Activated naive CD4-positive, alpha-beta T cell treated with anti-CD3 and anti-CD28 coated beads for 36 hours (primary cell): ENCODE results near the gene ZCCHC7. TPM values are rescaled to one million over a fixed set of nuclear protein-coding genes. Genes with fewer than 3 reads are reported as not detected.
"Not testable (repeated sequence)": the region's sequence is repeated elsewhere in the genome, so short reads cannot be mapped to it uniquely, and the experiment has no call there.

Source experiments
- CTCF ChIA-PET: fragments of 350-600 bp; sonication (Branson Sonifier 250); formaldehyde crosslinking; loops from one replicate; lab custom pipeline; 2021; ENCODE audit warnings: antibody characterized with exemption; lab: Charles Lee
- DNase-seq: peaks from one replicate; pipeline ENCODE4 v3.0.0-alpha.2; 2020
- H3K27ac Mint-ChIP-seq: one replicate; pipeline ENCODE4 v1.8.0; 2021; ENCODE audit warnings: mild to moderate bottlenecking, mixed read lengths
- H3K27me3 Mint-ChIP-seq: one replicate; pipeline ENCODE4 v1.8.0; 2021; ENCODE audit warnings: low read depth, mixed read lengths
- H3K36me3 Mint-ChIP-seq: one replicate; pipeline ENCODE4 v1.8.0; 2021; ENCODE audit warnings: low read depth, mixed read lengths
- H3K4me1 Mint-ChIP-seq: one replicate; pipeline ENCODE4 v1.8.0; 2021; ENCODE audit warnings: low read depth, mixed read lengths
- H3K4me3 Mint-ChIP-seq: one replicate; pipeline ENCODE4 v1.8.0; 2021; ENCODE audit warnings: mild to moderate bottlenecking, moderate library complexity, mixed read lengths
- H3K9me3 Mint-ChIP-seq: one replicate; pipeline ENCODE4 v1.8.0; 2021; ENCODE audit warnings: mixed read lengths
- intact Hi-C: fragments of 100-400 bp; cut with micrococcal nuclease; formaldehyde crosslinking; loops from one replicate; pipeline ENCODE4 v1.15.1; 2023
- total RNA-seq, 2 experiments: library from RNA; stranded (reverse); gene quantifications; one replicate each; pipeline ENCODE4 v1.2.3, GENCODE V29; 2021

ZCCHC7 gene
- total RNA-seq, 2 experiments from 2014 or later: 28.8 to 29.1 TPM

- Mint-ChIP-seq H3K27ac (no peak overlapping the region), H3K9me3 (peaks cover 11% of the 10 kb centered on the region), H3K27me3 (no peaks in the 10 kb centered on the region), H3K36me3 (peaks cover 43% of the 10 kb centered on the region), H3K4me3 (no peak overlapping the region), H3K4me1 (peaks cover 56% of the 10 kb centered on the region)
- DNase-seq: no peak
- intact Hi-C loops: loop anchor here (5.0 kb wide), 1 partner anchor 651 kb away; no protein-coding TSS in a partner anchor
- CTCF ChIA-PET: interaction anchor here (0.9 to 1.1 kb wide), 2 partner anchors 8 to 43 kb away, joined by 3 read pairs; no protein-coding TSS in a partner anchor
Measured at GRCh38 chr9:37201581-37201980, 81.2 kb downstream of the ZCCHC7 start.

- no peak overlapping the region for H3K4me3 Mint-ChIP-seq
- intact Hi-C loops: loop anchor here (5.0 kb wide), 1 partner anchor 650 kb away; no protein-coding TSS in a partner anchor
- CTCF ChIA-PET: interaction anchor here (0.9 to 1.1 kb wide), 2 partner anchors 9 to 42 kb away, joined by 3 read pairs; no protein-coding TSS in a partner anchor
- H3K9me3 Mint-ChIP-seq: peaks cover 11% of the 10 kb centered on the region
- H3K36me3 Mint-ChIP-seq: peaks cover 47% of the 10 kb centered on the region
- H3K4me1 Mint-ChIP-seq: peaks cover 53% of the 10 kb centered on the region
- H3K27me3 Mint-ChIP-seq: no peaks in the 10 kb centered on the region
- DNase-seq: no peak
- no peak overlapping the region for H3K27ac Mint-ChIP-seq
Measured at GRCh38 chr9:37202091-37202490, 81.7 kb downstream of the ZCCHC7 start.

- H3K4me3 Mint-ChIP-seq, H3K27me3 Mint-ChIP-seq, H3K27ac Mint-ChIP-seq, CTCF ChIA-PET, DNase-seq: not testable (repeated sequence)
- peaks cover 57% of the 10 kb centered on the region for H3K36me3 Mint-ChIP-seq
- H3K9me3 Mint-ChIP-seq: peaks cover 11% of the 10 kb centered on the region
- intact Hi-C loops: loop anchor here (5.0 kb wide), 1 partner anchor 649 kb away; no protein-coding TSS in a partner anchor
- peaks cover 44% of the 10 kb centered on the region for H3K4me1 Mint-ChIP-seq
Measured at GRCh38 chr9:37203456-37203855, 83.1 kb downstream of the ZCCHC7 start.

- Mint-ChIP-seq H3K4me1 (peaks cover 39% of the 10 kb centered on the region), H3K4me3 (no peak overlapping the region), H3K27me3 (no peaks in the 10 kb centered on the region), H3K9me3 (peaks cover 11% of the 10 kb centered on the region), H3K27ac (no peak overlapping the region), H3K36me3 (peaks cover 57% of the 10 kb centered on the region)
- DNase-seq: no peak
- CTCF ChIA-PET: no interaction called here
- intact Hi-C loops: no loop called here
Measured at GRCh38 chr9:37206121-37206620, 85.8 kb downstream of the ZCCHC7 start.

- DNase-seq: no peak
- intact Hi-C loops: loop anchor here (1.0 to 5.0 kb wide), 4 partner anchors 23 to 92 kb away; partner anchors contain the start of gene ZCCHC7
- H3K27ac Mint-ChIP-seq: no peak overlapping the region
- CTCF ChIA-PET: no interaction called here
- H3K4me3 Mint-ChIP-seq: no peak overlapping the region
- peaks cover 34% of the 10 kb centered on the region for H3K36me3 Mint-ChIP-seq
- no peaks in the 10 kb centered on the region for H3K9me3 Mint-ChIP-seq
- peaks cover 36% of the 10 kb centered on the region for H3K4me1 Mint-ChIP-seq
- no peaks in the 10 kb centered on the region for H3K27me3 Mint-ChIP-seq
Measured at GRCh38 chr9:37209431-37210386, 89.3 kb downstream of the ZCCHC7 start.

DNA sequence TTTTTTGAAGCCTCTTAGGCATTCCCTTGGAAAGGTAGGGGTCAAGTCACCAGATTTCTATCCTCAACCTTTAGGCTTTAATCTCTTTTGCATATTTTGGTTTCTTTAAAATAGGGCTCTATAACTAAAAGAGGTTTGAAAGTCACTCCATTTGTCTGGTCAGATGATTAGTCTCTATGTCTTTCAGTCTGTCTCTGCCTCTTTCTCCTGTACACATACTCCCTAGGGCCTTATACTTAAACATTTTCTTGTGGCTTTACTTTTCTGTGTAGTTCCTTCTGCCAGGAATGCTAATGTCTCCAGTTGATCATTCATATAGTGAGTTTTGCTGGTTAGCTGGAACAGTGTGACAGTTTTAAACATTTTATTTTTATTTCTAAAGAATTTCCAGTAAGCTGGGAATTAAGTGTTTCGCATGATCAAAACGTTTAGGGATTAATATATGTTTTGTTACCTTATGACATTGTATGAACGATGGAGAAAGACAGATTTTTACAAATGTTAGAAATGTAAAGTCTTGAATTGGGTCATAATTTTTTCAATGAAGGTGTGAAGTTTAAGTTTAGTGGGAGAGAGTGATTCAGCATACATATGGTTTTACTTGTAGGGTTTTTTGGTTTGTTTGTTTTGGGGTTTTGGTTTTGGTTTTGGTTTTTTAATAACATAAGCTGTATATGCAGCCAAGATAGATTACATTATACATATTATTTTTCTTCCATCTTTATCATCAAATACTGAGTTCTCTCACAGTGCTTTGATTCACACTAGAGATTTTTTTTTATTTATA is 90.6 kb downstream of the ZCCHC7 start:
- H3K36me3 Mint-ChIP-seq: peaks cover 28% of the 10 kb centered on the region
- intact Hi-C loops: loop anchor here (1.0 to 5.0 kb wide), 4 partner anchors 14 to 90 kb away; partner anchors contain the start of gene ZCCHC7
- no peak overlapping the region for H3K27ac Mint-ChIP-seq
- no peak overlapping the region for H3K4me3 Mint-ChIP-seq
- CTCF ChIA-PET: no interaction called here
- H3K27me3 Mint-ChIP-seq: no peaks in the 10 kb centered on the region
- no peaks in the 10 kb centered on the region for H3K9me3 Mint-ChIP-seq
- no peak for DNase-seq
- peaks cover 35% of the 10 kb centered on the region for H3K4me1 Mint-ChIP-seq

- H3K36me3 Mint-ChIP-seq: peaks cover 16% of the 10 kb centered on the region
- no peak for DNase-seq
- H3K27me3 Mint-ChIP-seq: no peaks in the 10 kb centered on the region
- intact Hi-C loops: loop anchor here (1.0 to 5.0 kb wide), 3 partner anchors 9 to 90 kb away; partner anchors contain the start of gene ZCCHC7
- peaks cover 36% of the 10 kb centered on the region for H3K4me1 Mint-ChIP-seq
- H3K4me3 Mint-ChIP-seq: no peak overlapping the region
- no peaks in the 10 kb centered on the region for H3K9me3 Mint-ChIP-seq
- H3K27ac Mint-ChIP-seq: no peak overlapping the region
- CTCF ChIA-PET: interaction anchor here (1.0 to 1.2 kb wide), 2 partner anchors 84 to 217 kb away, joined by 3 to 4 read pairs; no protein-coding TSS in a partner anchor
Measured at GRCh38 chr9:37212435-37212834, 92.1 kb downstream of the ZCCHC7 start.

GRCh38 chr9:37215381-37215780 is 95.0 kb downstream of the ZCCHC7 start:
- H3K27ac Mint-ChIP-seq: no peak overlapping the region

GRCh38 chr9:37215830-37216229 is 95.5 kb downstream of the ZCCHC7 start:
- intact Hi-C loops: no loop called here
- peaks cover 6% of the 10 kb centered on the region for H3K36me3 Mint-ChIP-seq
- CTCF ChIA-PET: interaction anchor here (0.6 kb wide), 1 partner anchor 37 kb away, joined by 3 read pairs; no protein-coding TSS in a partner anchor
- H3K27me3 Mint-ChIP-seq: no peaks in the 10 kb centered on the region
- no peak overlapping the region for H3K4me3 Mint-ChIP-seq
- H3K9me3 Mint-ChIP-seq: no peaks in the 10 kb centered on the region
- peaks cover 26% of the 10 kb centered on the region for H3K4me1 Mint-ChIP-seq
- no peak overlapping the region for H3K27ac Mint-ChIP-seq
- DNase-seq: no peak

More at GRCh38 chr9:37215381-37215780, 95.0 kb downstream of the ZCCHC7 start:
- peaks cover 26% of the 10 kb centered on the region for H3K4me1 Mint-ChIP-seq
- intact Hi-C loops: no loop called here
- H3K9me3 Mint-ChIP-seq: no peaks in the 10 kb centered on the region
- peaks cover 7% of the 10 kb centered on the region for H3K36me3 Mint-ChIP-seq
- no peaks in the 10 kb centered on the region for H3K27me3 Mint-ChIP-seq
- DNase-seq: no peak
- CTCF ChIA-PET: no interaction called here
- no peak overlapping the region for H3K4me3 Mint-ChIP-seq

DNA sequence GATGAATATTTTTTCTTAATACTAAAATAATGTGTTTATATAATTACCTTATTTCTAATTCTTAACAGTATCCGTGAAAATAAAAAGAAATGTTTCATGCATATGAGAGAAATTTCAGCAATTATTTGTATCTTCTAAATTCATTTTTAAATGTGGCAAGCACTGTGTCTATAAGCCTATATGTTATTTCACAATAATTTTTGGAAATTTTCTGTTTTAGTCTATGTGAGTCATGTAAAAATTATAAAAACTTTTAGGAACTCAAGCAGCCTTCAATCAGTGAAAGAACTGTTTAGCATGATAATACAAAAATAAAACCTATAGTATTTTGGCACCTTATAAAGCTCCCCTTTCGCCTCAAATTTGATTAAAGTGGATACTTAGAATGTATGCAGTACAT is 96.8 kb downstream of the ZCCHC7 start:
- CTCF ChIA-PET: no interaction called here
- intact Hi-C loops: no loop called here
- peaks cover 4% of the 10 kb centered on the region for H3K36me3 Mint-ChIP-seq
- H3K4me1 Mint-ChIP-seq: peaks cover 32% of the 10 kb centered on the region
- H3K27ac Mint-ChIP-seq: no peak overlapping the region
- no peaks in the 10 kb centered on the region for H3K9me3 Mint-ChIP-seq
- no peaks in the 10 kb centered on the region for H3K27me3 Mint-ChIP-seq
- no peak overlapping the region for H3K4me3 Mint-ChIP-seq
- DNase-seq: no peak

GRCh38 chr9:37218800-37219425 is 98.5 kb downstream of the ZCCHC7 start:
- Mint-ChIP-seq H3K4me1 (peaks cover 28% of the 10 kb centered on the region), H3K27me3 (no peaks in the 10 kb centered on the region), H3K9me3 (no peaks in the 10 kb centered on the region), H3K36me3 (peaks cover 4% of the 10 kb centered on the region), H3K27ac (no peak overlapping the region), H3K4me3 (no peak overlapping the region)
- DNase-seq: no peak
- intact Hi-C loops: no loop called here
- CTCF ChIA-PET: interaction anchor here (0.6 kb wide), 1 partner anchor 138 kb away, joined by 8 read pairs; no protein-coding TSS in a partner anchor
